22Rv1 (cell line): ENCODE data around the gene GP1BB.
"Not testable (repeated sequence)": the region's sequence is repeated elsewhere in the genome, so short reads cannot be mapped to it uniquely, and the experiment has no call there.

Experiments
- H3K27ac ChIP-seq: fragments of 450-650 bp; 2 replicates; pipeline ENCODE4 v1.5.1; 2017
- ZFX ChIP-seq: fragments of 450-650 bp; IDR thresholded peaks from 2 replicates; pipeline ENCODE4 v1.6.1; 2017; ENCODE audit warnings: antibody characterized with exemption, borderline replicate concordance
- TF ChIP-seq, protein P1 (sequence below): fragments of 450-650 bp; IDR thresholded peaks from 2 replicates; pipeline ENCODE4 v1.5.1; 2017; ENCODE audit warnings: mild to moderate bottlenecking

GP1BB gene

DNA sequence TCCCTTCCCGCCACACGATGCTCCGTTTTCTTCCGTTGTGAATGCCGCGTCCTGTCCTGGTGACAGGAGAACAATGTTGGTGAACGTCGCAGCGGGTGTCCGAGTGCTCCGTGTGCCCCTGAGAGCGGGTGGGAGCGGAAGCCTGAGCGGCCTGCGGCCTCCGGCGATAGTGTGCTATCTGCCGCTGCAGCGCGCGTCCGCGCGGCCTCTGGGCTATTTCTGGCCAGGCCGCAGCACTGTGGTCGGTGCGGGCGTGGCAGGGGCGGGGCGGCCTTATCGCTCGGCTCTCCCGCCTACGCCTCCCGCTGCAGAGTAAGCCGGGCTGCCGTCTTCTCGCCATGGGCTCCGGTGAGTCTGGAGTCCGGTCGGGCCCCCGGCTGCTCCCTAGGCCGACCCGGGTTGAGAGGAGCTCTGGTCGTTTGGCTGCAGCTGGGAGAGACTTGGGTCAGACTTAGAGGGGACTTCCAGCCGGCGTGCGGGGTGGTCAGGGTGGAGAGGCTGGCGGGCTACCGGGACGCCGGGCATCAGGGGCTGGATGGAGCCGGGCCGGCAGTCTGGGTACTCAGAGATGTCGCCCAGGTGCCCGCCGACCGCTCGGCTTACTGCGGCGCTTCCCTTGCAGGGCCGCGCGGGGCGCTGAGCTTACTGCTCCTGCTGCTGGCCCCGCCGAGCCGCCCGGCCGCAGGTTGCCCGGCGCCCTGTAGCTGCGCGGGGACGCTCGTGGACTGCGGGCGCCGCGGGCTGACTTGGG lies at the start of gene GP1BB:
Gene GP1BB (plus strand): TSS at position 308 of the 751 bp plus-strand sequence. CDS start 31 bp downstream, at position 339.
- TF ChIP-seq, protein P1, sequence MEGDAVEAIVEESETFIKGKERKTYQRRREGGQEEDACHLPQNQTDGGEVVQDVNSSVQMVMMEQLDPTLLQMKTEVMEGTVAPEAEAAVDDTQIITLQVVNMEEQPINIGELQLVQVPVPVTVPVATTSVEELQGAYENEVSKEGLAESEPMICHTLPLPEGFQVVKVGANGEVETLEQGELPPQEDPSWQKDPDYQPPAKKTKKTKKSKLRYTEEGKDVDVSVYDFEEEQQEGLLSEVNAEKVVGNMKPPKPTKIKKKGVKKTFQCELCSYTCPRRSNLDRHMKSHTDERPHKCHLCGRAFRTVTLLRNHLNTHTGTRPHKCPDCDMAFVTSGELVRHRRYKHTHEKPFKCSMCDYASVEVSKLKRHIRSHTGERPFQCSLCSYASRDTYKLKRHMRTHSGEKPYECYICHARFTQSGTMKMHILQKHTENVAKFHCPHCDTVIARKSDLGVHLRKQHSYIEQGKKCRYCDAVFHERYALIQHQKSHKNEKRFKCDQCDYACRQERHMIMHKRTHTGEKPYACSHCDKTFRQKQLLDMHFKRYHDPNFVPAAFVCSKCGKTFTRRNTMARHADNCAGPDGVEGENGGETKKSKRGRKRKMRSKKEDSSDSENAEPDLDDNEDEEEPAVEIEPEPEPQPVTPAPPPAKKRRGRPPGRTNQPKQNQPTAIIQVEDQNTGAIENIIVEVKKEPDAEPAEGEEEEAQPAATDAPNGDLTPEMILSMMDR = no peak
- no peak for TF ChIP-seq ZFX
- H3K27ac ChIP-seq = peak within 1 kb of the TSS; percentile 51

DNA sequence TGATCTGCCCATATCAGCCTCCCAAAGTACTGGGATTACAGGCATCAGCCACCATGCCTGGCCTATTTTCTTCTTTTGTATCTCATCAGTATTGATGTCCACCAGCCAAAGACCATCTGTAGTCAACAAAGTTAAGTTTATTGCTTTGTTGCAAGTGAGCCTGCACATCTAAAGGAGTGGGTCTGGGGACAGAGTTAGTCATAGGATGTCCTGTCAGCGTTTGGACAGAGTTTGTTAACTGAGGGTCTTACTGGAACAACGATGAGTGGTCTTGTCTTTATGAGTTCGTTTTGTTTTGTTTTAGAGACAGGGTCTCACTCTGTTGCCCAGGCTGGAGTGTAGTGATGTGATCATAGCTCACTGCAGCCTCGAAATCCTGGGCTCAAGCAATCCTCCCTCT lies 49.7 kb upstream of the GP1BB start:
- no peak overlapping the region for H3K27ac ChIP-seq
- TF ChIP-seq ZFX = no peak
- TF ChIP-seq, protein P1 = no peak

DNA sequence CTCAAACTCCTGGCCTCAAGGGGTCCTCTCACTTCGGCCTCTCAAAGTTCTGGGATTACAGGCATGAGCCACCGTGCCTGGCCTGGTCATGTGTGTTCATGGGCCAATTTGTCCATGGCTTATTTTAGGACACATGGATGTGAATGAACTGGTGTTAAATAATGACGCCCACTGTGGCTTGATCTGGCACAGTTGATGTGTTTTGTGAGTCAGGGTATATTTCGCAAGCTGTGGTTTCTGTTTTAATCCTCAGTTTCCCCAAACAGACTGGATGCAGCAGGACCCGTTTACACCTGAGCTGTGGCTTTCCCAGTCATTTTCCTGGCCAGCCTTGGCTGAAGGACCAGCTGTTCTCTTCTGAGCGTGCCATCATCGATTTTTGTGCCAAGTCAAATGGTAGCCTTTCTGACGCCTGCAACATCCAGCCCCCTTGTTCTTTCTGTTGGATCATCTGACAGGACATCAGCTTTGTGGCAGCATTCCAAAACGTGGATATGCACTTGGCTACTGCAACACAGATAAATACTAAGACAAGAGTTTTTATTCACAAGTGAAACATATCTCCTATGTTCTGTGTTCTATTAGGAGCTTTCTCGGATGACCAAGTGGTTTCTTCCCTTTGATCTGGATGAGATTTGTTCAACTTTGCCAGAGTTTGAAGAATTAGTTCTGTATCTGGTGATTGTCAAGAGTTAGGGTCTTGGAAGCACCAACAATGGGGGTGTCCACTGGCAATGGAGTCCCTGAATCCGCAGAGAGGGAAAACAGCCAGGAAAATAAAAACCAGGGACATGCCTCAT lies 49.0 kb upstream of the GP1BB start:
- no peak overlapping the region for H3K27ac ChIP-seq
- TF ChIP-seq ZFX = no peak

DNA sequence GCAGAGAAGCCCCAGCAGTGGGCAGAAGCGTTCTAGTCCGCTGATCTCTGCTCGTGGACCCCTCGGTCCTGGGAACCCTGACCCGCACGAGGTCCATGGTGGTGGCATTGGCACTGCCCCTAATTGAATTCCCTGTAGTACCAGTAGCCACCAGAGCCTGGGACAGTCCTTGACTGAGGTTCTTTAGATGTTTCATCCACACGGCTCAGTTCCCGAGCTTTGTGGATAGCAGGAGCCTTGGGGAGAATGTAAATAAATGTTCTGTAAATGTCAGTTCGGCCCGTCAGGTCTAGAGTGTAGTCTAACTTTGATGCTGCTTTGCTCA lies 48.4 kb upstream of the GP1BB start:
- no peak overlapping the region for H3K27ac ChIP-seq
- TF ChIP-seq, protein P1 = no peak
- TF ChIP-seq ZFX = no peak

DNA sequence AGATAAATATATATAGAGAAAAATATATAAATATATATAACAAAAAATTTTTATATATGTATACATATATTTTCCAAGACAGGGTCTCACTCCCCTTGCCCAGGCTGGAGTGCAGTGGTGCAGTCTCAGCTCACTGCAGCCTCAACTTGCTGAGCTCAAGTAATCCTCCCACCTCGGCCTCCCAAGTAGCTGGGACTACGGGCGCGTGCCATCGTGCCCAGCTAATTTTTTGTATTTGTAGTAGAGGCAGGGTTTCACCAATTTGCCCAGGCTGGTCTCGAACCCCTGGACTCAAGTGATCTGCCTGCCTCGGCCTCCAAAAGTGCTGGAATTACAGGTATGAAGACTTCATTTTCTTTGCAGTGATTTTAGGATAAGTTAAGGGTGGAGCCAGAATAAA lies 47.9 kb upstream of the GP1BB start:
- no peak overlapping the region for H3K27ac ChIP-seq
- TF ChIP-seq ZFX = no peak
- TF ChIP-seq, protein P1 = no peak

DNA sequence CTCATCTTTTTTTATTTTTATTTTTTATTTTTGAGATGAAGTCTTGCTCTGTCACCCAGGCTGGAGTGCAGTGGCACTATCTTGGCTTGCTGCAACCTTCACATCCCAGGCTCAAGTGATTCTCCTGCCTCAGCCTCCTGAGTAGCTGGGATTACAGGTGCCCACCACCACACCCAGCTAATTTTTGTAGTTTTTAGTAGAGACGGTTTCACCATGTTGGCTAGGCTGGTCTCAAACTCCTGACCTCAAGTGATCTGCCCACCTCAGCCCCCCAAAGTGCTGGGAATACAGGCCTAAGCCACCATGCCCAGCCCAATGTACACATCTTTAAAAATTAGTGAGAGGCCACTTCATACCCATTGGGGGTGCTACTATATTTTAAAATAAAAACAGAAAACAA lies 46.9 kb upstream of the GP1BB start:
- H3K27ac ChIP-seq = not testable (repeated sequence)

DNA sequence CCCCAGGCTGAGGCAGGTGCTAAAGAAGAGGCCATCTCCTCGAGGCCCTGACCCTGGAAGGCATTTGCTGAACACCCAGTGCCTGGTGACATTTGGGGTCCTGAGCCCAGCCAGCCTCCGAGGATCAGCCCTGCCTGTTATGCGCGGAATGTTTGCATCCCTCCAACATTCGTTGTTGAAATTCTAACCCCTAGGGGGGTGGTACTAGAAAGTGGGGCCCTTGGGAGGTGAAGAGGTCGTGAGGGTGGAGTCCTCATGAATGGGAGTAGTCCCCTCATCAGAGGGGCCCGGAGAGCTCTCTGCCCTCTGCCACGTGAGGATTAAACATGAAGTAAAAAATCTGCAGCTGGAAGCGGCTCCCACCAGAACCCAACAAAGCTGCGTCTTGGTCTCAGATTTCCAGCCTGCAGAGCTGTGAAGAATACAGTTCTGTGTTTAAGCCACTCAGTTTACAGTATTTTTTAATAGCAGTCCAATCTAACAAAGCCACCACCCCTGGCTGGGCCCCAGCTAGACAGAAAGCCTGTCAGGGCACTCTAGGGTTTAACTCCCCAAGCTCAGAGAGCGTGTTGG lies 44.3 kb upstream of the GP1BB start:
- no peak overlapping the region for H3K27ac ChIP-seq
- TF ChIP-seq, protein P1 = no peak
- no peak for TF ChIP-seq ZFX

DNA sequence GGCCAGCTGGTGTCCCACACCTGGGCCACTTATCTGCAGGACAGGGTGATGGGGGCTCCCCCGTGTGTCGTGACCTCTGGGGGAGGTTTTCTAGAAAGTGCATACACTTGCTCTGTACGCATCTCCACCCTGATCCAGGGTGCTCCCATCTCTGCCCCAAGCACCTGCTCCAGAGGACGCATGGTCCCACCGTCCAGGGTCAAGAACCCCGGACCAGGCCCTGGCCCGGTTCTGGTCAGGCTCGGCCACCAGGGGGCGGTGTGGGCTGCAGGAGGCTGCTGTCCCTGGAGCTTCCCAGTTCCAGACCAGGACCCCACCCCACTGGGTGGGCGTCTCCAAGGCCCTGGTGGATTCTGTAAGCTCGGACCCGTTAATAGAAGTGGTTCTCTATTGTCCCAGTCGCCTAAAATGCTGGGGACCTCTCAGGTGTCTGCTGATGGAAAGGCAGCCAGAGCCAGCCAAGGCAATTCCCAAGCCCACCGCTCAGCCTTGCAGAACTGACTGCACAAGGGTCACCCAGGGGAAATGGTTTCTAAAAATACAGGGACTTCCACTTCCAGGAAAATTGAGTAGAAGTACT lies 43.7 kb upstream of the GP1BB start:
- TF ChIP-seq ZFX = no peak
- TF ChIP-seq, protein P1 = peak; percentile 94
- no peak overlapping the region for H3K27ac ChIP-seq
